Prostate gland (tissue), 2 donors: Measurements from ENCODE around the gene ZMYND12. TPM values are rescaled to one million over a fixed set of nuclear protein-coding genes. Genes with fewer than 3 reads are reported as not detected.
A peak's percentile ranks its signal among the peaks of the same experiment; 100 is the strongest.

ENCODE experiments used
- DNase-seq: peaks from one replicate; pipeline ENCODE4 v3.0.0-alpha.2; 2019; ENCODE audit warnings: low spot score
- H3K27ac ChIP-seq, 2 donors: fragments of 200-600 bp; sonication (generic); 2 replicates each; pipeline ENCODE4 v1.5.1; 2017 to 2019
- H3K27me3 ChIP-seq: fragments of 200-600 bp; sonication (generic); replicated peaks from 2 replicates; pipeline ENCODE4 v1.5.1; 2019; ENCODE audit not compliant: insufficient read depth
- H3K36me3 ChIP-seq, 2 donors: fragments of 200-600 bp; sonication (generic); 1 replicate in 1 of 2; 2 replicates in 1 of 2; pipeline versions ENCODE4 v1.5.1 to v1.8.1; 2017 to 2019
- H3K4me1 ChIP-seq: fragments of 200-600 bp; sonication (generic); replicated peaks from 2 replicates; pipeline ENCODE4 v1.5.1; 2019
- H3K4me3 ChIP-seq, 2 donors: fragments of 200-600 bp; sonication (generic); 2 replicates each; pipeline ENCODE4 v1.5.1; 2017 to 2019
- H3K9me3 ChIP-seq: fragments of 200-600 bp; sonication (generic); 2 replicates; pipeline ENCODE4 v1.5.1; 2017
- CTCF ChIP-seq, 4 experiments: fragments of 200-600 bp in 2 of 4; fragments of 450-650 bp in 2 of 4; sonication (generic) in 2 of 4; IDR thresholded peaks; 1 replicate in 3 of 4; 2 replicates in 1 of 4; pipeline ENCODE4 v1.5.1; 2016 to 2019; ENCODE audit warnings: antibody characterized with exemption in 4 of 4, mild to moderate bottlenecking in 2 of 4, moderate library complexity in 2 of 4
- POLR2A ChIP-seq: fragments of 450-650 bp; IDR thresholded peaks from one replicate; pipeline ENCODE4 v1.6.1; 2016; ENCODE audit warnings: antibody characterized with exemption, mild to moderate bottlenecking
- POLR2AphosphoS5 ChIP-seq: sonication (generic); formaldehyde crosslinking; IDR thresholded peaks from one replicate; pipeline ENCODE4 v1.6.1; 2017; ENCODE audit warnings: antibody characterized with exemption
- WGBS: methylation state at CpG from one replicate; pipeline ENCODE4 v1.1.5; 2018; 5-methylcytosine and 5-hydroxymethylcytosine counted together
- intact Hi-C: fragments of 100-400 bp; cut with DNase I; formaldehyde crosslinking; loops from one replicate; pipeline ENCODE4 v1.14.2; 2022
- total RNA-seq, 2 donors: library from RNA; depleted of rRNA; stranded (reverse); fragments of >200 nt; gene quantifications; one replicate each; pipeline ENCODE4 v1.1.0, GENCODE V29; 2016

ZMYND12 gene
- total RNA-seq, 2 donors from 2014 or later, result 2.0 to 12.7 TPM

- Histone ChIP-seq H3K27ac (no peak overlapping the region), H3K36me3 (no peaks in the 10 kb centered on the region), H3K9me3 (no peaks in the 10 kb centered on the region), H3K4me1 (no peaks in the 10 kb centered on the region), H3K4me3 (no peak overlapping the region), H3K27me3 (no peaks in the 10 kb centered on the region)
- intact Hi-C loops, result no loop called here
- no peak for DNase-seq
- TF ChIP-seq CTCF (IDR thresholded peaks at IDR 0.05) (no peak), POLR2A (no peak), POLR2AphosphoS5 (no peak)
- WGBS, result 88% methylated on average over 4 of the region's 4 CpGs
These were observed 20.8 kb upstream of the ZMYND12 start for GRCh38 chr1:42476605-42477004.

GRCh38 chr1:42469727-42470126 lies 13.9 kb upstream of the ZMYND12 start:
- no peaks in the 10 kb centered on the region for H3K36me3 ChIP-seq
- 86% methylated on average over 2 of the region's 2 CpGs for WGBS
- no peaks in the 10 kb centered on the region for H3K4me1 ChIP-seq
- no peak overlapping the region for H3K27ac ChIP-seq
- H3K9me3 ChIP-seq, result no peaks in the 10 kb centered on the region
- H3K4me3 ChIP-seq, result no peak overlapping the region
- no peak for TF ChIP-seq CTCF (IDR thresholded peaks at IDR 0.05)
- TF ChIP-seq POLR2A, result no peak
- no peak for TF ChIP-seq POLR2AphosphoS5
- H3K27me3 ChIP-seq, result no peaks in the 10 kb centered on the region
- DNase-seq, result no peak
- intact Hi-C loops, result loop anchor here (10.0 kb wide), 1 partner anchor 295 kb away; the partner anchor contains the start of genes C1orf50 and P3H1

- Histone ChIP-seq H3K36me3 (no peaks in the 10 kb centered on the region), H3K4me1 (no peaks in the 10 kb centered on the region), H3K27me3 (no peaks in the 10 kb centered on the region), H3K9me3 (no peaks in the 10 kb centered on the region), H3K4me3 (no peak overlapping the region), H3K27ac (no peak overlapping the region)
- 87% methylated on average over 2 of the region's 2 CpGs for WGBS
- intact Hi-C loops, result loop anchor here (10.0 kb wide), 1 partner anchor 299 kb away; the partner anchor contains the start of genes C1orf50 and P3H1
- no peak for TF ChIP-seq POLR2A
- TF ChIP-seq POLR2AphosphoS5, result no peak
- no peak for DNase-seq
These were observed 10.2 kb upstream of the ZMYND12 start for GRCh38 chr1:42466030-42466429.

- intact Hi-C loops, result loop anchor here (10.0 kb wide), 1 partner anchor 301 kb away; the partner anchor contains the start of genes C1orf50 and P3H1
- Histone ChIP-seq H3K27ac (no peak overlapping the region), H3K4me3 (peak overlapping the region; percentile 40 to 59), H3K4me1 (no peaks in the 10 kb centered on the region), H3K36me3 (peaks cover 0 to 5% of the 10 kb centered on the region in 2 donors), H3K9me3 (no peaks in the 10 kb centered on the region), H3K27me3 (no peaks in the 10 kb centered on the region)
- no peak for DNase-seq
- no peak for TF ChIP-seq CTCF (IDR thresholded peaks at IDR 0.05)
- no peak for TF ChIP-seq POLR2AphosphoS5
- no peak for TF ChIP-seq POLR2A
- 48% methylated on average over 3 of the region's 3 CpGs for WGBS
These were observed 8.1 kb upstream of the ZMYND12 start for GRCh38 chr1:42463921-42464320.

GRCh38 chr1:42462828-42463763 lies 7.3 kb upstream of the ZMYND12 start, which contains the start of gene CCDC30:
CCDC30 (plus strand) TSS chr1:42463286; CDS start chr1:42480552, 17,266 bp downstream.
- peak; percentile 98 for DNase-seq
- H3K4me1 ChIP-seq, result no peaks in the 10 kb centered on the region
- peaks cover 0 to 5% of the 10 kb centered on the region in 2 donors for H3K36me3 ChIP-seq
- intact Hi-C loops, result loop anchor here (10.0 kb wide), 1 partner anchor 302 kb away; the partner anchor contains the start of genes C1orf50 and P3H1
- TF ChIP-seq POLR2A (no peak), POLR2AphosphoS5 (peak; percentile 95), CTCF (IDR thresholded peaks at IDR 0.05) (no peak)
- no peaks in the 10 kb centered on the region for H3K27me3 ChIP-seq
- under 1% methylated on average over 59 of the region's 59 CpGs for WGBS
- peak within 1 kb of the TSS in 1 of 2 donors; percentile 11 for H3K27ac ChIP-seq
- H3K9me3 ChIP-seq, result no peaks in the 10 kb centered on the region
- peak within 1 kb of the TSS; percentile 40 to 59 for H3K4me3 ChIP-seq
